HL-60 (cell line): ENCODE data around the gene ZMAT1.

Source experiments
- DNase-seq, 2 experiments: peaks; one replicate each; pipeline ENCODE4 v3.0.0-alpha.2; 2010 to 2020; ENCODE audit warnings: low read depth in 1 of 2, low spot score in 1 of 2
- H3K27ac ChIP-seq: fragments of 250-450 bp; sonication (Bioruptor Pico); replicated peaks from 2 replicates; pipeline ENCODE4 v1.5.1; 2020; ENCODE audit warnings: mild to moderate bottlenecking, moderate library complexity
- H3K27me3 ChIP-seq: fragments of 250-450 bp; sonication (Bioruptor Pico); 2 replicates; pipeline ENCODE4 v1.5.1; 2021; ENCODE audit warnings: mild to moderate bottlenecking, moderate library complexity; ENCODE audit not compliant: insufficient read depth, poor library complexity, severe bottlenecking
- H3K4me3 ChIP-seq: replicated peaks from 2 replicates; pipeline ENCODE4 v1.5.1; 2011; ENCODE audit warnings: mild to moderate bottlenecking, control low read depth, low read length; ENCODE audit not compliant: insufficient read depth
- GABPA ChIP-seq: IDR thresholded peaks from 2 replicates; pipeline ENCODE4 v1.6.1; 2012; ENCODE audit warnings: low read depth
- POLR2AphosphoS5 ChIP-seq: IDR thresholded peaks from 2 replicates; pipeline ENCODE4 v1.6.1; 2012; ENCODE audit warnings: low read depth
- SPI1 ChIP-seq: IDR thresholded peaks from 2 replicates; pipeline ENCODE4 v1.6.1; 2012; ENCODE audit warnings: low read depth, mild to moderate bottlenecking, borderline replicate concordance
- TF ChIP-seq, protein P1 (sequence below): IDR thresholded peaks from 2 replicates; pipeline ENCODE4 v1.6.1; 2012; ENCODE audit warnings: low read depth; ENCODE audit not compliant: insufficient replicate concordance
- TF ChIP-seq, protein P2 (sequence below): IDR thresholded peaks from one replicate; pipeline ENCODE4 v1.5.1; 2011; ENCODE audit warnings: low read length, control low read depth, inconsistent platforms; ENCODE audit not compliant: insufficient read depth

The ZMAT1 gene

GRCh38 chrX:101925733-101926132 lies 6.1 kb downstream of the ZMAT1 start:
- Histone ChIP-seq H3K27ac (no peak overlapping the region), H3K27me3 (no peaks in the 10 kb centered on the region), H3K4me3 (no peak overlapping the region)
- no peak for TF ChIP-seq POLR2AphosphoS5
- TF ChIP-seq, protein P1, sequence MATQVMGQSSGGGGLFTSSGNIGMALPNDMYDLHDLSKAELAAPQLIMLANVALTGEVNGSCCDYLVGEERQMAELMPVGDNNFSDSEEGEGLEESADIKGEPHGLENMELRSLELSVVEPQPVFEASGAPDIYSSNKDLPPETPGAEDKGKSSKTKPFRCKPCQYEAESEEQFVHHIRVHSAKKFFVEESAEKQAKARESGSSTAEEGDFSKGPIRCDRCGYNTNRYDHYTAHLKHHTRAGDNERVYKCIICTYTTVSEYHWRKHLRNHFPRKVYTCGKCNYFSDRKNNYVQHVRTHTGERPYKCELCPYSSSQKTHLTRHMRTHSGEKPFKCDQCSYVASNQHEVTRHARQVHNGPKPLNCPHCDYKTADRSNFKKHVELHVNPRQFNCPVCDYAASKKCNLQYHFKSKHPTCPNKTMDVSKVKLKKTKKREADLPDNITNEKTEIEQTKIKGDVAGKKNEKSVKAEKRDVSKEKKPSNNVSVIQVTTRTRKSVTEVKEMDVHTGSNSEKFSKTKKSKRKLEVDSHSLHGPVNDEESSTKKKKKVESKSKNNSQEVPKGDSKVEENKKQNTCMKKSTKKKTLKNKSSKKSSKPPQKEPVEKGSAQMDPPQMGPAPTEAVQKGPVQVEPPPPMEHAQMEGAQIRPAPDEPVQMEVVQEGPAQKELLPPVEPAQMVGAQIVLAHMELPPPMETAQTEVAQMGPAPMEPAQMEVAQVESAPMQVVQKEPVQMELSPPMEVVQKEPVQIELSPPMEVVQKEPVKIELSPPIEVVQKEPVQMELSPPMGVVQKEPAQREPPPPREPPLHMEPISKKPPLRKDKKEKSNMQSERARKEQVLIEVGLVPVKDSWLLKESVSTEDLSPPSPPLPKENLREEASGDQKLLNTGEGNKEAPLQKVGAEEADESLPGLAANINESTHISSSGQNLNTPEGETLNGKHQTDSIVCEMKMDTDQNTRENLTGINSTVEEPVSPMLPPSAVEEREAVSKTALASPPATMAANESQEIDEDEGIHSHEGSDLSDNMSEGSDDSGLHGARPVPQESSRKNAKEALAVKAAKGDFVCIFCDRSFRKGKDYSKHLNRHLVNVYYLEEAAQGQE: no peak
- TF ChIP-seq GABPA: no peak
- no peak for TF ChIP-seq SPI1
- no peak for DNase-seq

DNA sequence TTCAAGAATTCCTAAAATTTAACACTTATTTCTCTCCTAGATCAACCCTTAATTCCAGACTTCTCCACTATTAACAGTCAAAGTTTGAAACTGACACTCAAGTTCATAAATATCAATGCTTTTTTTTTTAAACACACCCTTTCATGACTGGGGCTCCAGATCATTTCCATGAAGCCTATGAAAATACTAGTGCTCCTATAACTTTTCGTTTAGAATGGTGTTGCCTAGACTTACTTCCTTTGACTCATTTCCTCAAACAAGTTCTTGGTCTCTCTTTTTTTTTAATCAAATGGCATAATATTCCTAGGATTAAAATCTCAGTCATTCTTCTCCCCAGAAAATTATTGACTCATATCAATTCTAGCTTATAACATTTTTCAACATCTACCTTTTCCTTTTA lies 13.1 kb downstream of the ZMAT1 start:
- TF ChIP-seq SPI1: no peak
- no peaks in the 10 kb centered on the region for H3K27me3 ChIP-seq
- no peak overlapping the region for H3K27ac ChIP-seq
- H3K4me3 ChIP-seq: no peak overlapping the region
- DNase-seq: no peak

DNA sequence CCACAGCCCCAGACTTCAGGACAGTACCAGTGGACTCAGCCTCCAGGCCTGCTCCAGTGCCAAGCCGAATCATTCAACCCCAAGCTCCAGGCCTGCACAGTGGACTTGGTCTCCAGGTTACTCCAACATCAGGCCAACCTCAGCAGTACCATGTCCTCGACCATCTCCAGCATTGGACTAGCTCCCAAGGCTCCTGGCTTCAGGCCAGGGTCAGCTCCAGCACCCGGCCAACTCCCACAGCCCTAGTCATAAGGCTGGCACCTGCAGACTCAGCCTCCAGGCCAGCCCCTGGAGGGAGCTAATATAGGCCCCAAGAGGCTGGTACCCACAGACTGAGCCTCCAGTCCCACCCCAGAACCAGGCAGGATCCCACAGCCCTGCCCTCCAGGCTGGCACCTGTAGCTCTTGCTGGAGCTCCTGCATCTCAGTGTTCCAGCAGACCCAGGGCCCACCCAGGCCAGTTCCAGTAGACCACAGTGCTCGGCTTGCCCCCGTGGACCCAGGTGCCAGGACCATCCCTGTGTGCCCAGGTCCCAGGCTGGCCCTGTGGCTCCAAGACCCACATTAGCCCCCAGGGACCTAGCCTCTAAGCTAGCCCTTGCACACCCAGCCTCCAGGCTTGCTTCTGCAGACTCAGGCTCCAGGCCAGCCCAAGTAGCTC lies 25.6 kb downstream of the ZMAT1 start:
- H3K27ac ChIP-seq: no peak overlapping the region
- H3K4me3 ChIP-seq: no peak overlapping the region
- TF ChIP-seq POLR2AphosphoS5 (no peak), GABPA (no peak), SPI1 (no peak)
- TF ChIP-seq, protein P2, sequence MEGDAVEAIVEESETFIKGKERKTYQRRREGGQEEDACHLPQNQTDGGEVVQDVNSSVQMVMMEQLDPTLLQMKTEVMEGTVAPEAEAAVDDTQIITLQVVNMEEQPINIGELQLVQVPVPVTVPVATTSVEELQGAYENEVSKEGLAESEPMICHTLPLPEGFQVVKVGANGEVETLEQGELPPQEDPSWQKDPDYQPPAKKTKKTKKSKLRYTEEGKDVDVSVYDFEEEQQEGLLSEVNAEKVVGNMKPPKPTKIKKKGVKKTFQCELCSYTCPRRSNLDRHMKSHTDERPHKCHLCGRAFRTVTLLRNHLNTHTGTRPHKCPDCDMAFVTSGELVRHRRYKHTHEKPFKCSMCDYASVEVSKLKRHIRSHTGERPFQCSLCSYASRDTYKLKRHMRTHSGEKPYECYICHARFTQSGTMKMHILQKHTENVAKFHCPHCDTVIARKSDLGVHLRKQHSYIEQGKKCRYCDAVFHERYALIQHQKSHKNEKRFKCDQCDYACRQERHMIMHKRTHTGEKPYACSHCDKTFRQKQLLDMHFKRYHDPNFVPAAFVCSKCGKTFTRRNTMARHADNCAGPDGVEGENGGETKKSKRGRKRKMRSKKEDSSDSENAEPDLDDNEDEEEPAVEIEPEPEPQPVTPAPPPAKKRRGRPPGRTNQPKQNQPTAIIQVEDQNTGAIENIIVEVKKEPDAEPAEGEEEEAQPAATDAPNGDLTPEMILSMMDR: no peak
- TF ChIP-seq, protein P1: no peak
- H3K27me3 ChIP-seq: no peaks in the 10 kb centered on the region
- no peak for DNase-seq

GRCh38 chrX:101904996-101905395 lies 26.8 kb downstream of the ZMAT1 start:
- H3K27ac ChIP-seq: no peak overlapping the region
- H3K4me3 ChIP-seq: no peak overlapping the region
- H3K27me3 ChIP-seq: no peaks in the 10 kb centered on the region
- TF ChIP-seq, protein P2: no peak
- no peak for TF ChIP-seq GABPA
- DNase-seq: no peak
